Urothelium cell line (cell line): Measurements from ENCODE around the gene ZNRF3.
"Not testable (repeated sequence)": the region's sequence is repeated elsewhere in the genome, so short reads cannot be mapped to it uniquely, and the experiment has no call there.

ENCODE experiments used
- DNase-seq: peaks from one replicate; pipeline ENCODE4 v3.0.0; 2011; ENCODE audit warnings: low spot score, mixed read lengths
- FAIRE-seq: peaks from 2 replicates; lab custom pipeline; 2011; peaks lifted over from hg19 to GRCh38; lab: Jason Lieb, UNC

Gene ZNRF3

DNA sequence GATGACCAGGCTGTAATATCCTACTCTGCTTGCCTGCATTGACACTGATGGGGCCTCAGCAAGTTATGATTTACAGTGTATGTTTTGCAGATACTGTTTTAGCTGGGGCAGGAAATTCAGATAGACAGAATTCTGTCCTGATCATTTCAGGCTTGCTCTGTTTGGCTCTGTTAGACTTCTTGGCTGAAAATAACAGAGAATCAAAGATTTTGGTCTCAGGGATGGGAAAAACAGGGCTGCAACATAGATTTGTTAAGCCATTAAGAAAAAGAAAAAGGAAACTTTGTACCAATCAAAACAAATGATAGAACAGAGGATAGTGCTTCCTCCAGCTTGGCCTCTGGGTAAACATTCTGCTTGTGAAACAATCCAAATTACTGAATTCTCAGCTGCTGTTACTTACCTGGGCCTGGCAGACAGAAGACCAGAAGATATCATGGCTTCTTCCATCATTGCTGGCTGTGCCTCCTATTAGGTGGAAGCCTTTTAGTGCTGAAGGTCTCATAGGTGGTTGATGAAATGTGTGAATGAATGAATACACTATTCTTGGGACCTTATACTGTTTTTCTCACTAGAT is 22.0 kb downstream of the ZNRF3 start:
- FAIRE-seq: no peak
- DNase-seq: no peak

DNA sequence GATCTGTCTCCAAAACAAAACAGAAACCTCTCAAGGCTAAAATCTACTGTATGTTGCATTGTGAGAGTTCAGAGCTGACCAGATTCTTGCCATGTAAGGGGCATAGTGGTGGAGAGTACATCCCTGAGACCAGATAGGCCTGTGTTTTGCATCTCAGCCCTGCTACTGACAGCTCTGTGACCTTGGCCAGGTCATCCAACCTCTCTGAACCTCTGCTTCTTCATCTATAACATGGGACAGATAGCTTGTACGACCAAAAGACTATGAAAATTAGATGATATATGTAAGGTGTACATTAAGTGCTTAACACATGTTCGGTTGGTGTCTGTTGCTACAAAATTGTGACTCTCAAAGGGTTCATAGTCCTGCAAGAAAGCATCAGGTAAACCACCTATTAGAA is 22.9 kb downstream of the ZNRF3 start:
- DNase-seq (no peak), FAIRE-seq (no peak)

GRCh38 chr22:28907311-28908008 is 24.1 kb downstream of the ZNRF3 start:
- FAIRE-seq: no peak
- no peak for DNase-seq

- DNase-seq, FAIRE-seq: not testable (repeated sequence)
These were observed 25.4 kb downstream of the ZNRF3 start for GRCh38 chr22:28908810-28909209.

DNA sequence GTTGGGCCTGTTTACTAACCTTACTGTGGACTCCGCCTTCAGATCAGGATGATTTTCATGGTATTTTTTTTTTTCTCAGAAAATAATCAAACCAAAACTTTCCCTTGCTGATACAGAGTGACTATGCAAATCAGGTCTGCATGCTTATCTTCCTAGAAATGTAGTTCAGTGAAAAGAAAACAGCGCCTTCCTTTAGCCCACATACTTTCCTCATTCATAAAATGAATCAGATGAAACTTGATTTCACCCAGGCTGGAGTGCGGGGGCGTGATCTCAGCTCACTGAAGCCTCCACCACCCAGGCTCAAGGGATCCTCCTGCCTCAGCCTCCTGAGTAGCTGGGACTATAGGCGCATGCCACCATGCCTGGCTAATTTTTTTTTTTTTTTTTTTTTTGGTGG is 26.0 kb downstream of the ZNRF3 start:
- FAIRE-seq: no peak

DNA sequence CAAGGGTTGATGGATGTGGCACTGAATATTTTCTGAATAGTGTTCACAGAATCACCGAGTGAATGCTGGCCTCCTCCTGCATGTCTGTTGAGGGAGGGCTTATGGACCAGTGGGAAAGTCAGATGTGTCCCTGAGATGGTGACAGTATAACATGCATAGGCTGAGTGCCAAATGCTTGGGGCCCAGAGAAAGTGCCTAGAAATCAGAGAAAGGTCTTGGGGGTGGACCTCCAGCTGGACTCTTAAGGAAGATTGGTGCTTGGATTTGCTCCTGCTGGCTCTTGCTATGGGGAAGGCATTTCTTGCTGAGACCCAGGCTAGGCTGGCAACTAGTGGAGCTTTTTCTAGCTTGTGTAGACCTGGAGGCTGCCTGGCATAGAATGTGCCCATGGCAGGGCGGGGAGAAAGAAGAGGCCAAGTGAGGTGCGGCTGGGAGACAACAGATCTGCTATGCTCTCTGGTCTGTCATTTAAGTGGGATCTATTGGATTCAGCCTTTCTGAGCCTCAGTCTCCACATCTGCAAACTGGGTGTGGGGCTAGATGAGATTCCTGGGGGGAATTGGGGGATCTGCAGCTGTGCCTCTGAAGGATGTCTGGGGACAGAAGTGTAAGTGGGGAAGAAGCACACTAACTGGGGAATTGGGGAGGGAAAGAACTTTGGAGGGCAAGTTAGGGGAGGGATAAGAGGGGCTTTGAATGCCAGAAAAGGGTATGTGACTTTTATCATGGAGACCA is 27.4 kb downstream of the ZNRF3 start:
- no peak for FAIRE-seq
- DNase-seq: no peak

More for the DNA sequence above, 26.0 kb downstream of the ZNRF3 start:
- no peak for DNase-seq

GRCh38 chr22:28911304-28911690 is 27.9 kb downstream of the ZNRF3 start:
- DNase-seq (no peak), FAIRE-seq (no peak)

DNA sequence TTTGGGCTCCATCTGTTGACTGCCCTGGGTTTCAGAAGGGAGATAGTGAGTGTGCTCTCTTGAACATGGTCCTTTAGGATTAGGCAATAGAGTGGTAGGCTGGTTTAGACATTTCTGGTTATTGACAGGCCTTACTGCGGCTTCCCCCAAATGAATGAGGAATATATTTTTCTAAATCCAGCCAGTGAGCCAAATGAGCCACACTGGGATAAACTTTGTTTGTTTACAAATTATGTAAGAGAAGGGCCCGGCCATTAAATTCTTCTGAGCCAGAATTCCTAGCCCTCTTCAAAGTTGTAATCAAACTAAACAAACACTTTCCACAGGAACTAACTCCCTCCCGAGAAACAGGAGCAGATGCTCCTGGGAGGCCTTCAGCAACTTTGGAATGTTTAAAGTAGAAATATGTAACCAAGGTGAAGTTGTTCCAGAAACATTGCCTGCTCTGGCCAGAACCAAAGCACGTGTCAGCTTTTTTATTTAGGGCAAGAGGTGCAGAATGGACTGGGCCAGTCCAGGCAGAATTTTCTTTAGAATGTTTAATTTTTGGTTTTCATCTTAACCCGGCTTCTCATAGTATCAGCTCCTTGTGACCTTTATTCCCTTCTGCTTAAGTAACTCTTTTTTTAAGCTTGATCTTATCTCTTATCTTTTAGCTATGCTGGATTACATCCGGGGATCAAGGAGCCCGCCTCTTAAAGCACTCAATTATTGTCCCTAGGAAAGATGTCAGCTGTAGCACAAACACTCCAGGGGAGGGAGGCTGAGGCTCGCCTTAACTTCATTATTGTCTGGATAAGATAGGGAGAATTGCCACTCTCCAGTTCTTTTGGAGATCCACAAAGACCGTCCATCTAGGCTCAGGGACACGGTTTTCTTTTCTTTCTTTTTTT is 28.7 kb downstream of the ZNRF3 start:
- FAIRE-seq (no peak), DNase-seq (no peak)

GRCh38 chr22:28914201-28914600 is 30.8 kb downstream of the ZNRF3 start:
- FAIRE-seq (no peak), DNase-seq (no peak)

DNA sequence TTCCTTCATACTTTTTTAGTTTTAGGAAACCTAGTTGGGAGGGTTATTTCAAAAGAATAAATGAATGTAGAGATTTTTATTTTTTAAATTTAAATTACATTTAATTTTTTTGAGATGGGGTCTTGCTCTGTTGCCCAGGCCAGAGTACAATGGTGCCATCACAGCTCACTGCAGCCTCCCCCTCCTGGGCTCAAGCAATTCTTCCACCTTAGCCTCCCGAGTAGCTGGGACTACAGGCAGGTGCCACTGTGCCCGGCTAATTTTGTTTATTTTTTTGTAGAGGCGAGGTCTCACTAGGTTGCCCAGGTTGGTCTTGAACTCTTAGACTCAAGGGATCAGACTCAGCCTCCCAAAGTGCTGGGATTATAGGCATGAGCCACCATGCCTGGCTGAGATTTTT is 32.6 kb downstream of the ZNRF3 start:
- FAIRE-seq: no peak
- no peak for DNase-seq

DNA sequence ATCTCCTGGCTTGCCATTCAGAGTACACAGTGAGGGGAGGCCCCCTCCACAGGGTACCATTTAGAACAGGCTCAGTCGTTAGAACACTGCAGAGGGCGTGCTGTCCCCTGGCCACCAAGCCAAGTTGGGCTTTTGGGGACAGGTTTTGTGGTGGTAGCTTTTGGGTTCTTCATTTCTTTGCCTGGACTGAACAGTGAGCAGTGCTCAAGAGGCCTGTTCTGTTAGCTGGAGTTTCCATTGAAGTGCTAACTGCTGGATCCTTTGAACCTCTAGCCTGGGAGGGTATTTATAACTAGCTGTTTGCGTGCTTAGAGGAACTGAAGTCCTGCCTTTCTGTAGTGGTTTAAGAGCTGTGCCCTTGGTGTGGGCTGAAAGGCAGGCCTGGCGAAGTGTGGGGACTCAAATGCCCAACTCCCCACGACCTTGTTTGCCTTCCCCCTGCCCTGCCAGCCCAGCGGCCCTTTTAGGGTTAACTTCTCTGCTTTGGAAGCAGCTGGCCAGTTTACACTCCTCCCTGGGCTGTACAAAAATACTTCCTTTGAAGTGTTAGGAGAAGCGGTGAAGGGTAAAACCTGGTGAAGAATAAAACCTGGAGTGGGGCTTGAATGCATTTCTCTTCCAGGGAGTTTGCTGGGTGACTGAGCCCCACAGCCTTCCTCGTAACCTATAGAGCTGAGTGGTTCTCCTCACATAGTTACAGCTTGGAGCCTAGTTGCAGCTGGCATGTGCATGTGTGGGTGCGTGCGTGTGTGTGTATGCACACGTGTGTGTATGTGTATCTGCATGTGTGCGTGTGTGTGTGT is 34.6 kb downstream of the ZNRF3 start:
- no peak for DNase-seq
- peak; percentile 62 for FAIRE-seq

DNA sequence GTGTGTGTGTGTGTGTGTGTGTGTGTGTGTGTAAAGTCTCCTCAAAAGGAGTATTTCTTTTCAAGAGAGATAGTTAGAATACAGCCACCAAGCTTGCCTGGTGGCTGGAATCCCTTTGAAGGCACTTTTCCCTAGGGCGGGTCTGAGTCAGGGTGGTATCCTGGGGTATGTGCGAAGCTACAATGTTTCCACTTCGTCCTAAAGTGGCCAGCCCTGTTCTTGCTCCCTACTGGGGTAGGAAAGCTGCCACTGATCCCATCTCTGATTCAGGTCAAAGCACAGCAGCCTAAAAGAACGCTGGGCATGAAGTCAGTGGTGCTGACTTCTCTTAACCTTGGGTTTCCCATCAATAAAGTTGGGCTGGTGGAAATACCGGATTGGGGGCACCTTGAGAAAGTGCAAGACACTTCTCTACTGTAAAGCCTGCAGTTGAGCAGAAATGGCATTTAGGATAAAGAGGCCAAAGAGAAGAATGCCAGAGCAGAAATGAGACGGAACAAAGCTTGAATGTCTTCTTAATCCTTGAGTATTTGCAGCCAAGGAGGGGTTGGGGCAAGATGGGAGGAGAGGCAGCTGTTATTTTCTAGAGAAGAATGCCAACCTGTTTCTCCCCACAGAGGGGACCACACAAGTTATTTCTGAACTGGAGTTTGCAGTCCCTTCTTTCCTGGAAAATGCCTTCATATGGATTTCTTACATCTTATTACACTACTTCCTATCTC is 35.3 kb downstream of the ZNRF3 start:
- no peak for FAIRE-seq

GRCh38 chr22:28920757-28921584 is 37.6 kb downstream of the ZNRF3 start:
- no peak for DNase-seq
- no peak for FAIRE-seq

More for the DNA sequence above, 35.3 kb downstream of the ZNRF3 start:
- DNase-seq: no peak

- DNase-seq: no peak
- no peak for FAIRE-seq
These were observed 38.2 kb downstream of the ZNRF3 start for GRCh38 chr22:28921585-28921879.

DNA sequence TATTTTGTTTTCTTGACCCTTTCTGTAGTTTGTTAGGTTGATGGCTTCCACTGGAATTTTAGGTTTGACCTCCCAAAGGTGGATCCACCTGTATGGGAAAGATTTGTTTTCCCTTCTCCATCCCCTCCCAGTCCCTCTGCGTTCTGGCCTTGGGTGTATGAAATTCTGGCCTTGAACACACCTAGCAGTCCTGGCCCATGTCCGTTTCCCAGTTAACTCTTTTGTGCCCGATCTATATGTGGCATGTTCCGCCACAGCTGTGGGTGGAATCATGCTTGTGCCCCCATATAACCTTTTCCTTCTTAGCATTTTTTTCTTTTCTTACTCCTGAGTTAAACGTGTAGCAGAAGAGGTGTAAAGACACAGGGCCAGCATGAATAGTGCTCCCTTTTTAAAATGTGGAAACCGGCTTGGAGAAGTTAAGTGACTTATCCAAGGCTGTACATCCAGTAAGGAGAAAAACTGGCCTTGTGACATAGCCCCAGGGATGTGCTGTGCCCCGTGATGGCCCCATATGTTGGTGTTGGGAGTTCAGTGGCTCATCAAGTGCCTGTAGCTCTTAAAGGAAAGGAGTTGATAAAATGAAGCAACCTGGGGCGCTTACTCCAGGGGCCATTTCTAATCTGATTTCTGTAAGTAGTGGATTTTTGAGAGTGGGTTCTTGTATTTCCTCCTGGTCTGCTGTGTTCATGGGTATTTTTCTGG is 39.3 kb downstream of the ZNRF3 start:
- no peak for FAIRE-seq
- no peak for DNase-seq

GRCh38 chr22:28923826-28924732 is 40.7 kb downstream of the ZNRF3 start:
- DNase-seq (no peak), FAIRE-seq (no peak)

DNA sequence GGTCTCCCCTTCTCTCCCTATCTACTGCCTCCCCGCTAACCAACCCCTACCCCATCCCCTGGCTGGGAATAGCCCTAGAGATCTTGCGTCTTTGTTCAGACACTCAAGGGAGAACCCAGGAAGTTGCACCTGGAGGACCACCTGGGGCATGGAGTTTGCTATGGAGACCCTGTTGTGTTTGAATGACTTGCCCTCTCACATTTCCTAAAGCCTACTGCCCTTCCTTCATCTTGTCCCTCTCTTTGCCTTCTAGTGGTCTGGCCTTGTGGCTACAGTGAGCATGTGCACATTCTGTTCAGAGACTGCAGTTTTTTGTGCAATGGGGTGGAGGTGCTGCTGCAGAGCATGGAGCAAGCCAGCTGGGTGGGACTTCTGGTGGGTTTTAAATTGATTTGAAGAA is 42.5 kb downstream of the ZNRF3 start:
- FAIRE-seq: no peak
- no peak for DNase-seq
